ENCODE results near the gene PROX1. TPM values are rescaled to one million over a fixed set of nuclear protein-coding genes. Genes with fewer than 3 reads are reported as not detected.

Gene PROX1
- total and polyA plus RNA-seq, 2 donors (not counting 1 experiment from before 2014, with no cell fraction given): 0.02 to 0.17 TPM

DNA sequence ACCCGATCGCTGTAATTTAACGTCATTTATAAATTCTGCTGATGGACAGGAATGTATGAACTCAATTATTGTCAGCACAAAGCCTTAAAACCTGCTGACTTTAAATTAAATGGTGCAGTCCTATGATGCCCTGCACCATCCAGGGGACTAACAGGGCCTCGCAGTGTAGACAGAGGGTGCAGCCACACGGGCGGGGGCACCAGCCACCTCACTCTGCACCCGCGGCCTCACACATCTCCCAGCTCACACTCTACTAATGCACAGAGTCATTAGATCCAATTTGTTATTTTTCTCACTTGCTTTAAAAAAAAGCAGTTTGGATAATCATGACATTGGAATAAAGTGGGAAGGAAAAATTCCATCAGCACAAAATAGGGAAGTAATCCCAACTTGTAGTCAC is 49.7 kb downstream of the PROX1 start:
- no peak overlapping the region for H3K4me2 ChIP-seq (ENCODE audit: extremely low read depth, insufficient read depth, low read length)
- TF ChIP-seq EZH2 (IDR thresholded peaks at IDR 0.05; ENCODE audit: low read length, missing control alignments): no peak
- TF ChIP-seq, protein P1, sequence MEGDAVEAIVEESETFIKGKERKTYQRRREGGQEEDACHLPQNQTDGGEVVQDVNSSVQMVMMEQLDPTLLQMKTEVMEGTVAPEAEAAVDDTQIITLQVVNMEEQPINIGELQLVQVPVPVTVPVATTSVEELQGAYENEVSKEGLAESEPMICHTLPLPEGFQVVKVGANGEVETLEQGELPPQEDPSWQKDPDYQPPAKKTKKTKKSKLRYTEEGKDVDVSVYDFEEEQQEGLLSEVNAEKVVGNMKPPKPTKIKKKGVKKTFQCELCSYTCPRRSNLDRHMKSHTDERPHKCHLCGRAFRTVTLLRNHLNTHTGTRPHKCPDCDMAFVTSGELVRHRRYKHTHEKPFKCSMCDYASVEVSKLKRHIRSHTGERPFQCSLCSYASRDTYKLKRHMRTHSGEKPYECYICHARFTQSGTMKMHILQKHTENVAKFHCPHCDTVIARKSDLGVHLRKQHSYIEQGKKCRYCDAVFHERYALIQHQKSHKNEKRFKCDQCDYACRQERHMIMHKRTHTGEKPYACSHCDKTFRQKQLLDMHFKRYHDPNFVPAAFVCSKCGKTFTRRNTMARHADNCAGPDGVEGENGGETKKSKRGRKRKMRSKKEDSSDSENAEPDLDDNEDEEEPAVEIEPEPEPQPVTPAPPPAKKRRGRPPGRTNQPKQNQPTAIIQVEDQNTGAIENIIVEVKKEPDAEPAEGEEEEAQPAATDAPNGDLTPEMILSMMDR (conservative IDR thresholded peaks at IDR 0.05 in 1 of 2, IDR thresholded peaks at IDR 0.05 in 1 of 2; ENCODE audit: low read depth in 1 of 2, low read length in 2 of 2): no peak
- no peaks in the 10 kb centered on the region for H3K4me1 ChIP-seq (ENCODE audit: control insufficient read depth, extremely low read depth, insufficient read depth, low read length)
- H2AFZ ChIP-seq (ENCODE audit: low read length): no peak overlapping the region
- H3K27me3 ChIP-seq (ENCODE audit: control insufficient read depth, insufficient read depth, low read length): no peaks in the 10 kb centered on the region
- DNase-seq (ENCODE audit: low read depth in 2 of 2): no peak
- H4K20me1 ChIP-seq (ENCODE audit: control insufficient read depth, extremely low read depth, insufficient read depth, low read length): no peaks in the 10 kb centered on the region
- H3K27ac ChIP-seq (ENCODE audit: insufficient read depth, low read length): no peak overlapping the region
- H3K9me3 ChIP-seq (ENCODE audit: control insufficient read depth, insufficient read depth, low read depth, low read length): no peaks in the 10 kb centered on the region
- no peak overlapping the region for H3K4me3 ChIP-seq (replicated peaks in 1 of 4; ENCODE audit: control extremely low read depth in 1 of 4, insufficient read depth in 1 of 4, low read depth in 3 of 4, low read length in 4 of 4)
- no peak overlapping the region for H3K9ac ChIP-seq (ENCODE audit: insufficient read depth, low read length)
- no peaks in the 10 kb centered on the region for H3K36me3 ChIP-seq (ENCODE audit: control insufficient read depth, insufficient read depth, low read length)
- no peaks in the 10 kb centered on the region for H3K79me2 ChIP-seq (ENCODE audit: control insufficient read depth, insufficient read depth, low read length)

DNA sequence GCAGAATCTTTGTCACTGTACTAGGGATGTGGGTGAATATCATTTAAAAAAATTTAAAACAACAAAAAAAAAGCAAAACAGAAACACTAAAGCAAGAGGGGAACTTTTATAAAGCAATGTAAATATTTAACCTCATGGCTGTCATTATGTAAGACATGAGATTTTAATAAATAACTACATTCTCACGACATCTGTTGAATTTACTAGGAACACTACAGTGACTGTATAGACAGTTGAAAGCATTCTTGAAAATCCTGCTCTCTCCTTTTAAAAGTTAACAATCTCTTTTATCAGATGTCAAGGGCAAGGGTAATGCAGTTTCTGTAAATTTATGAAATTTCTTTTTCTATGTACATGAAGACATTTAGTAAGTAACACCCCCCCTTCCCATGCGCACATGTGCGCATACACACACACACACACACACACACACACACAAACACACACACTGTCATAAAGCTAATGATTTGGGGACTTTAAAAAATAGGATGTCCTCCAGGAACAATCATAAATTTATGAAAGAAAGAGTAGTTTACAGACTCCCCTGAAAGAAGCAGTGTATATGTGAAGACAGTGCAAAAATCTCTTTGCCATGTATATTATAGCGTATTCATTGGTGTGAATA is 51.7 kb downstream of the PROX1 start:
- Histone ChIP-seq H3K4me1 (ENCODE audit: control insufficient read depth, extremely low read depth, insufficient read depth, low read length) (no peaks in the 10 kb centered on the region), H3K27ac (ENCODE audit: insufficient read depth, low read length) (no peak overlapping the region), H2AFZ (ENCODE audit: low read length) (no peak overlapping the region), H3K4me2 (ENCODE audit: extremely low read depth, insufficient read depth, low read length) (no peak overlapping the region), H3K36me3 (ENCODE audit: control insufficient read depth, insufficient read depth, low read length) (no peaks in the 10 kb centered on the region), H3K9ac (ENCODE audit: insufficient read depth, low read length) (no peak overlapping the region), H3K9me3 (ENCODE audit: control insufficient read depth, insufficient read depth, low read depth, low read length) (no peaks in the 10 kb centered on the region), H3K79me2 (ENCODE audit: control insufficient read depth, insufficient read depth, low read length) (no peaks in the 10 kb centered on the region), H4K20me1 (ENCODE audit: control insufficient read depth, extremely low read depth, insufficient read depth, low read length) (no peaks in the 10 kb centered on the region), H3K4me3 (replicated peaks in 1 of 4; ENCODE audit: control extremely low read depth in 1 of 4, insufficient read depth in 1 of 4, low read depth in 3 of 4, low read length in 4 of 4) (no peak overlapping the region), H3K27me3 (ENCODE audit: control insufficient read depth, insufficient read depth, low read length) (no peaks in the 10 kb centered on the region)
- DNase-seq (ENCODE audit: low read depth in 2 of 2): no peak
- TF ChIP-seq, protein P1 (conservative IDR thresholded peaks at IDR 0.05 in 1 of 2, IDR thresholded peaks at IDR 0.05 in 1 of 2; ENCODE audit: low read depth in 1 of 2, low read length in 2 of 2): no peak
- no peak for TF ChIP-seq EZH2 (IDR thresholded peaks at IDR 0.05; ENCODE audit: low read length, missing control alignments)

DNA sequence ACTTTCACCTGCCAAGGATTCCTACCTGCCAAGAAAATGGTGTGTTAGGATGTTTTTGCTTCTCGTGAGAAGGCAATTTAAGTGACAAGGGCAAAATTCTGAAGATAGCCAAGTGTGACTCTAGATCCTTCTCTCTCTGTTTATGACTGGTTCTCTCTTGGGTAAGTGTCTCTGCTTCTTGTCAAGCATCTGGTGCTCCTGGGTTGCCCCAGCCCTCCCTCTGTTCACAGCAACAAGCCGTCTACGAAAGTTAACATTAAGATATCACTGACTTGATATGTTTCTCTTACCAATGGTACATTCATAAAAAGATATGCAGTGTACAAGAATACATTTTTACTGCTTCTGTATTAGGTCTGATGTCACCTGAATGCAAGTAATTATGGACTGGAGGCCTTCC is 55.4 kb downstream of the PROX1 start:
- no peak for DNase-seq (ENCODE audit: low read depth in 2 of 2)
- no peak for TF ChIP-seq EZH2 (IDR thresholded peaks at IDR 0.05; ENCODE audit: low read length, missing control alignments)
- TF ChIP-seq, protein P1 (conservative IDR thresholded peaks at IDR 0.05 in 1 of 2, IDR thresholded peaks at IDR 0.05 in 1 of 2; ENCODE audit: low read depth in 1 of 2, low read length in 2 of 2): no peak
- H3K4me3 ChIP-seq (replicated peaks in 1 of 4; ENCODE audit: control extremely low read depth in 1 of 4, insufficient read depth in 1 of 4, low read depth in 3 of 4, low read length in 4 of 4): no peak overlapping the region

More for the DNA sequence above, 55.4 kb downstream of the PROX1 start:
- no peak overlapping the region for H3K9ac ChIP-seq (ENCODE audit: insufficient read depth, low read length)
- H3K4me2 ChIP-seq (ENCODE audit: extremely low read depth, insufficient read depth, low read length): no peak overlapping the region
- H4K20me1 ChIP-seq (ENCODE audit: control insufficient read depth, extremely low read depth, insufficient read depth, low read length): no peaks in the 10 kb centered on the region
- H3K79me2 ChIP-seq (ENCODE audit: control insufficient read depth, insufficient read depth, low read length): no peaks in the 10 kb centered on the region
- H3K36me3 ChIP-seq (ENCODE audit: control insufficient read depth, insufficient read depth, low read length): no peaks in the 10 kb centered on the region
- no peaks in the 10 kb centered on the region for H3K4me1 ChIP-seq (ENCODE audit: control insufficient read depth, extremely low read depth, insufficient read depth, low read length)
- no peak overlapping the region for H2AFZ ChIP-seq (ENCODE audit: low read length)
- H3K27ac ChIP-seq (ENCODE audit: insufficient read depth, low read length): no peak overlapping the region
- no peaks in the 10 kb centered on the region for H3K27me3 ChIP-seq (ENCODE audit: control insufficient read depth, insufficient read depth, low read length)
- no peaks in the 10 kb centered on the region for H3K9me3 ChIP-seq (ENCODE audit: control insufficient read depth, insufficient read depth, low read depth, low read length)
